GM19043 (cell line): ENCODE data around the gene GSK3A.
"Not testable (repeated sequence)": the region's sequence is repeated elsewhere in the genome, so short reads cannot be mapped to it uniquely, and the experiment has no call there.

ENCODE experiments used
- ATAC-seq: cut with Tn5 transposase; IDR thresholded peaks from one replicate; pipeline ENCODE4 v1.9.1; 2021; ENCODE audit warnings: low read depth; ENCODE audit not compliant: unreplicated experiment

GSK3A gene

GRCh38 chr19:42269478-42270345 lies 27.3 kb upstream of the GSK3A start:
- no peak for ATAC-seq

DNA sequence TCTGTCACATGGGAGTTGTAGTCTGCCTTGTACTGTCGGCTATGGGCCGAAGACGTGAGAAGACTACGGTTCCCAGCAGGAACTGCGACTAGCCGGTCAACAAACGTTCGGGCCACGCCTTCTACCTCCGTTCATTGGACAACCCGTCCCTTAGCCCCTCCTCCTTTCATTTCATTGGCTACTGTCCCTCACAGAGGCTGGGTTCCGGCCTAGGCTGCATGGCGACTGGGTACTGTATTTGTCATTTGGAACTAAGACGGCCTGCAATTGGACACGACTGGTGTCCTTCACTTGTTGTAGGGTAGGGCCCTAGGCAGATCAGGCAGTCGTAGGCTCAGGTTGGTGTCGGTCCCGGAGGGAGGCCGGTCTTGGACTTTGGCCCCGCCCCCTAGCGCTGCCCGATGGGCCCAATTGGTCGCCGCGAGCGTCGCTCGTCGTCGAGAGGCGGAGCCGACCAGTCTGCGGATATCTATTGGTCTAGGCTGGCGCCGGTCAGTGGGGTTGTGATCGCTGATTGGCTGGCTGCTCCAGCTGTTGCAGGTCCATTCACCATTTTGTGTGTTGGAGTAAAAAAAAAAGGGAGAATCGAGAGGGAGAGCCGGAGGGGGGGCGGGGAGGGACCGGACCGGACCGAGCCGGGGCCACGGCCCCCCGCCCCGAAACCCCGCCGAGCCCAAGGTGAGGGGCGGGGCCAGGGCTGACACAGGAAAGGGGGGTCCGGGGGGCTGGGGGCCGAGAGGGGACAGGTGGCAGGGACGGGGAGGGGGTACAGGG lies 26.5 kb upstream of the GSK3A start, which contains the start of gene CIC:
Gene CIC, plus strand, starts transcription at position 549 of the 774 bp plus-strand sequence. CDS start 2,532 bp downstream, outside the sequence.
- peak; percentile 68 for ATAC-seq

DNA sequence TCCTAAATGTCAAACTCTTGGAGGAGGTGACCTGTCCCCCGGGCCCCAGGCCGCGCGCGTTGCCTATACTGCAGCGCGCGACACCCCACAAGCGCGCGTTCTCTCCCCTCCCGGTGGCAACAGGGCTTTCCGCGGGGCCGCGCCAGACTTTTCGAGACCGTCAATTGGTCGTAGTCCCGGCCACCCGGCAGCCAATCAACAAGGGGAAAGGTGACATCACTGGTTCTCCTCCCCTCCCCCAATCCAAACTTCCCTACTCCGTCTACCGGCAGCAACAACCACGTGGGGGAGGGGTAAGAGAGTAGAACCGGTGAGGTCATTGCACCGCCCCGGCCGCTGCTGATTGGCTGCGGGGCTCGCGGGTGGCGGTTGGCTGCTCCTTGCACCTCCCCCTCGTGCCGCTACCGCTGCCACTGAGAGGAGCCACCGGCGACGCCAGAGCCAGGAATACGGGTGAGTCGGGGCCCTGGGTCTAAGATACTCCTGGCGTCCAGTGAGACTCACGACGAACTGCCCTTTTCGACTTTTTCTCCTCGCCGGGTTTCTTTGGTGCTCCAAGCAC lies 25.8 kb upstream of the GSK3A start:
- peak; percentile 50 for ATAC-seq

GRCh38 chr19:42267644-42268141 lies 25.3 kb upstream of the GSK3A start:
- ATAC-seq: no peak

GRCh38 chr19:42266928-42267603 lies 24.7 kb upstream of the GSK3A start:
- not testable (repeated sequence) for ATAC-seq

GRCh38 chr19:42266105-42266504 lies 23.7 kb upstream of the GSK3A start:
- ATAC-seq: not testable (repeated sequence)

GRCh38 chr19:42261763-42262162 lies 19.4 kb upstream of the GSK3A start:
- ATAC-seq: no peak

- not testable (repeated sequence) for ATAC-seq
These were observed 15.4 kb upstream of the GSK3A start for GRCh38 chr19:42257842-42258241.

DNA sequence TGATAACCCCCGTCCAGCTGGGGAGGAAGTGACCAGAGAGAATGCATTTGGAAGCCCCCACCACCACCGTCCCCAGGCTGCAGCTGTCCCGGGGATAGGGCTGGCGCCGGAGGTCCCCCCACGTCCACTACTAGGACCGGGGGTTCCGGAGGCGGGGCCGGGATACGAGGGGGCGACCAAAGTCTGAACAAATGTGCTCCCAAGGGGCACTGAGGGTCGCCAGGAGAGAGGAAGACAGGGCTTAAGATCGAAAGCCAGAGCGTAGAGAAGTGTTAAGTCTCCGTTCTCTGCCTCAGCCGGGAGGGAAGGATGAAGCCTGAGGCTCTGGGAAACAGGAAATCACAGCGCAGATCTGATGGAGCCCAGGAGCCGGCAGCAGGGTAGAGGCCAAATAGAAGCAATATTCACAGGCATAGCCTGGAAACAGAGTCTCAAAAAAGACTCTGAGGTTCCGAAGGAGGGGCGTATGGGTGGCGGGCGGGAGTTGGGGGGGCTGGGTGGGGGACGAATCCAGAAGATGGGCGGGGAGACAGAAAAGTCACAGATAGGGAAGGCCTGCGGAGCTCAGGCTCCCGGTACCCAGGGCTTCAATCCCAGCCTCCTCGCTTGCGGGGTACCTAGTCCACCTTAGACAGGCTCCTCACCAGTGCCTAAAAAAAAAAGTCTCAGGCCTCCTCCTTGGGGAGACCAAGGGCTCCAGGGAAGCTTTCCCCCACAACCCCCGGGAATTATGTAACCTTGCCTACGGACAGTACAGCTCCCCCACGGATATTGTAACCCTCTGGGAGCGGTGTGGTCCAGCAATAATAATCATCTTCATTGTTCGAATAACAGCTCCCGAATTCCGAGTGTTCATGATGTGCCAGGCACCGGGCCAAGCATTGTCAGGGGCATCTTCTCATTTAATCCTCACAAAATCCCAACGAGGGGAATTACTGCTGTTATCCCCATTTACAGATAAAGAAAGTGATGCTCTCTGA lies 13.7 kb upstream of the GSK3A start:
- ATAC-seq: no peak

- peak; percentile 58 for ATAC-seq
These were observed 12.7 kb upstream of the GSK3A start, which contains the start of gene ERF for GRCh38 chr19:42254850-42255765. Gene ERF (minus strand): TSS chr19:42255128. CDS start chr19:42254999, 129 bp downstream.

- no peak for ATAC-seq
These were observed 11.9 kb upstream of the GSK3A start for GRCh38 chr19:42254089-42254849.

GRCh38 chr19:42253245-42254088 lies 11.1 kb upstream of the GSK3A start:
- ATAC-seq: no peak

GRCh38 chr19:42252365-42253244 lies 10.2 kb upstream of the GSK3A start:
- no peak for ATAC-seq

DNA sequence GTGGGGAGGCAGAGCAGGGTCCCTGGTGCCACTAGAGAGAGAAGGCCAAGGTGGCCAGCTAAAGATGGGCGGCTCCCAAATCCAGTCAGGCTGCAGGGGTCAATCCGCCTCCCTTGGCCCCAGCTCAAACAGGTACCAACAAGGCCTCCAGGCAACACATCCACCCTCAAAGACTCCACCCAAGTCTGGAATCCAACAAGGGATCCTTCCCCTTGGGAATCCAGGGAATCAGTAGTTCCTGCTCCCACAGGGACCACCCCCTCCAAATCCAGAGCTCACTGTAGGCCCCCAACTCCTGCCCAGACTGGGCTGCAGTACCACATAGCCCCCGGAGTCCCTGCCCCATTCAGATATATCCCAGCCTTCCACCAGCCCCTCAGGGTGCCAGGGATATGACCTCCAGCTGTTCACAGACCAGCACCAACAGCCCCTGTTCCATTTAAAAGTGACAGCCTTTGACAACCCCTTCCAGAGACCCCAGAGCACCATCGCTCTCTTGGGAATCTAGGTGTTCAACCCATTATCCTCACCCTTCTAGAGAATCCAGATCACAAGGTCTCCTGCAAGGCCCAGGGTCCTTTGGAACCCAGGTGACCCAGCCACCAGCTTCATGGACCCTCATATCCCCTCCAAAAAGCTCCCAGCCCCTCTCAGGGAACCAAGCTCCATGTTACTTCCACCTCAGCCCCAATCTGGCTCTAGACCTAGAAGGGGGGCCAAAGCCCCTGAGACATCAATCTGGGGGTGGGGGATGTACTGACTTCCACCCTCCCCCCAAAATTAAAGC lies 9.4 kb upstream of the GSK3A start:
- no peak for ATAC-seq
